Stomach (tissue), 9 donors: ENCODE measurements around the gene FAM177A1. TPM values are rescaled to one million over a fixed set of nuclear protein-coding genes. Genes with fewer than 3 reads are reported as not detected.
"Not testable (repeated sequence)": the region's sequence is repeated elsewhere in the genome, so short reads cannot be mapped to it uniquely, and the experiment has no call there.

Experiments
- DNase-seq, 2 donors: peaks; one replicate each; pipeline versions ENCODE4 v3.0.0 to v3.0.0-alpha.2; 2013 to 2019
- H3K27ac ChIP-seq, 5 donors: fragments of 200-600 bp in 4 of 5; sonication (generic) in 4 of 5; one replicate each; pipeline ENCODE4 v1.5.1; 2013 to 2019; ENCODE audit warnings: mild to moderate bottlenecking in 1 of 5, moderate library complexity in 1 of 5
- H3K27me3 ChIP-seq, 3 donors: fragments of 200-600 bp; sonication (generic); one replicate each; pipeline ENCODE4 v1.5.1; 2017 to 2019; ENCODE audit warnings: mixed run types in 1 of 3
- H3K36me3 ChIP-seq, 4 donors: fragments of 200-600 bp; sonication (generic); 1 replicate in 3 of 4; 2 replicates in 1 of 4; pipeline ENCODE4 v1.5.1; 2016 to 2019
- H3K4me1 ChIP-seq, 4 donors: fragments of 200-600 bp; sonication (generic); one replicate each; pipeline ENCODE4 v1.5.1; 2016 to 2019
- H3K4me3 ChIP-seq, 4 donors: fragments of 200-600 bp; sonication (generic) in 3 of 4; one replicate each; pipeline ENCODE4 v1.5.1; 2016 to 2019; ENCODE audit warnings: mild to moderate bottlenecking in 1 of 4
- H3K9me3 ChIP-seq, 4 donors: fragments of 200-600 bp; sonication (generic); one replicate each; pipeline ENCODE4 v1.5.1; 2016 to 2019
- CTCF ChIP-seq, 7 experiments: fragments of 450-650 bp in 4 of 7; fragments of 200-600 bp in 3 of 7; sonication (generic) in 3 of 7; IDR thresholded peaks; one replicate each; pipeline ENCODE4 v1.5.1; 2016 to 2019; ENCODE audit warnings: antibody characterized with exemption in 7 of 7, control low read depth in 2 of 7, mild to moderate bottlenecking in 1 of 7
- EP300 ChIP-seq: sonication (generic); formaldehyde crosslinking; IDR thresholded peaks from one replicate; pipeline ENCODE4 v1.6.1; 2017; ENCODE audit warnings: antibody characterized with exemption
- POLR2A ChIP-seq, 4 donors: fragments of 450-650 bp; IDR thresholded peaks; one replicate each; pipeline ENCODE4 v1.6.1; 2016; ENCODE audit warnings: antibody characterized with exemption in 4 of 4, control low read depth in 2 of 4, mild to moderate bottlenecking in 1 of 4, moderate library complexity in 1 of 4
- POLR2AphosphoS5 ChIP-seq, 3 donors: sonication (generic); formaldehyde crosslinking; IDR thresholded peaks; one replicate each; pipeline ENCODE4 v1.6.1; 2016; ENCODE audit warnings: antibody characterized with exemption in 3 of 3
- WGBS, 5 donors: extraction: QIAGEN DNeasy Blood & Tissue Kit in 3 of 5; methylation state at CpG; one replicate each; pipeline versions ENCODE4 v1.1.5 to v1.1.7; 2013 to 2018; 5-methylcytosine and 5-hydroxymethylcytosine counted together
- intact Hi-C: fragments of 100-400 bp; cut with DNase I; formaldehyde crosslinking; loops from one replicate; pipeline ENCODE4 v1.15.1; 2023; ENCODE audit warnings: low total_unique reads
- polyA plus RNA-seq, 3 donors: library from polyadenylated mRNA; stranded (reverse); fragments of 200-250 nt; gene quantifications; one replicate each; pipeline ENCODE4 v1.2.3, GENCODE V29; 2013
- total RNA-seq, 5 donors: library from RNA; depleted of rRNA; stranded (reverse); fragments of >200 nt; gene quantifications; one replicate each; pipeline versions ENCODE4 v1.1.0 to v1.2.3, GENCODE V29; 2014 to 2016
- donor health status: healthy with polysubstance abuse.
- donor health status: Bipolar disorder and iron deficiency.
- donor health status: healthy.

FAM177A1 gene
- total and polyA plus RNA-seq, 8 donors: 13.8 to 300 (median 47.5) TPM

DNA sequence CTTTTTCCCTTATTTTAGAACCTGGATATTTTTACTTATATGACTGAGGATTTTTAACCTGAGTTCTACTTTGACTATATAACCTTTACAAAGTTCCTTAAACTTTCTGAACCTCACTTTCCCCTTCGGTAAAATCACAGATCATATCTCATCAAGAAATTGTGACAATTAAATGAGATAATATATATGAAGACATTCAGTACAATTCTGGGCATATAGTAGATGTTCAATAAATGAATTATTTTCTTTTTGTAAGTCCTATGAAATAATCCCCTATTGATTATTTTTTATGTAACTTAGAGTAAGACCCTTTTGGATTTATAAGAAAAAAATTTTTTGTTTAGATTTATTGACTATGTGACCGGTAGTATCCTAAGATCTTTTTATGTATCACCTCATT is 17.6 kb upstream of the FAM177A1 start:
- Histone ChIP-seq H3K9me3 (peaks cover 0 to 6% (median 0%) of the 10 kb centered on the region in 4 donors), H3K27me3 (no peaks in the 10 kb centered on the region), H3K27ac (no peak overlapping the region), H3K4me3 (no peak overlapping the region), H3K36me3 (peaks cover 35 to 100% (median 98%) of the 10 kb centered on the region in 4 donors), H3K4me1 (no peaks in the 10 kb centered on the region)
- 91 to 96% (median 93%) methylated on average over 2 of the region's 2 CpGs for WGBS, 5 donors
- intact Hi-C loops: no loop called here
- TF ChIP-seq POLR2AphosphoS5 (IDR thresholded peaks at IDR 0.05): no peak
- no peak for TF ChIP-seq EP300
- no peak for TF ChIP-seq POLR2A (IDR thresholded peaks at IDR 0.05)
- no peak for TF ChIP-seq CTCF (IDR thresholded peaks at IDR 0.05)
- no peak for DNase-seq

GRCh38 chr14:35032562-35032961 is 13.5 kb upstream of the FAM177A1 start:
- DNase-seq: no peak
- no peaks in the 10 kb centered on the region for H3K4me1 ChIP-seq
- intact Hi-C loops: no loop called here
- H3K27ac ChIP-seq: no peak overlapping the region
- peaks cover 28 to 70% (median 67%) of the 10 kb centered on the region in 4 donors for H3K36me3 ChIP-seq
- peaks cover 0 to 19% (median 13%) of the 10 kb centered on the region in 4 donors for H3K9me3 ChIP-seq
- no peak overlapping the region for H3K4me3 ChIP-seq
- TF ChIP-seq POLR2AphosphoS5 (IDR thresholded peaks at IDR 0.05) (no peak), CTCF (IDR thresholded peaks at IDR 0.05) (no peak), EP300 (no peak), POLR2A (IDR thresholded peaks at IDR 0.05) (no peak)
- WGBS, 5 donors: 96 to 100% (median 100%) methylated on average over 2 of the region's 2 CpGs
- no peaks in the 10 kb centered on the region for H3K27me3 ChIP-seq

GRCh38 chr14:35034440-35034833 is 11.6 kb upstream of the FAM177A1 start:
- Histone ChIP-seq H3K27me3 (no peaks in the 10 kb centered on the region), H3K4me3 (no peak overlapping the region), H3K27ac (no peak overlapping the region), H3K9me3 (peaks cover 0 to 19% (median 13%) of the 10 kb centered on the region in 4 donors), H3K4me1 (no peaks in the 10 kb centered on the region), H3K36me3 (peaks cover 22 to 52% (median 48%) of the 10 kb centered on the region in 4 donors)
- TF ChIP-seq POLR2A (IDR thresholded peaks at IDR 0.05): no peak
- intact Hi-C loops: no loop called here
- DNase-seq: no peak
- WGBS, 5 donors: 90 to 99% (median 97%) methylated on average over 5 of the region's 5 CpGs

DNA sequence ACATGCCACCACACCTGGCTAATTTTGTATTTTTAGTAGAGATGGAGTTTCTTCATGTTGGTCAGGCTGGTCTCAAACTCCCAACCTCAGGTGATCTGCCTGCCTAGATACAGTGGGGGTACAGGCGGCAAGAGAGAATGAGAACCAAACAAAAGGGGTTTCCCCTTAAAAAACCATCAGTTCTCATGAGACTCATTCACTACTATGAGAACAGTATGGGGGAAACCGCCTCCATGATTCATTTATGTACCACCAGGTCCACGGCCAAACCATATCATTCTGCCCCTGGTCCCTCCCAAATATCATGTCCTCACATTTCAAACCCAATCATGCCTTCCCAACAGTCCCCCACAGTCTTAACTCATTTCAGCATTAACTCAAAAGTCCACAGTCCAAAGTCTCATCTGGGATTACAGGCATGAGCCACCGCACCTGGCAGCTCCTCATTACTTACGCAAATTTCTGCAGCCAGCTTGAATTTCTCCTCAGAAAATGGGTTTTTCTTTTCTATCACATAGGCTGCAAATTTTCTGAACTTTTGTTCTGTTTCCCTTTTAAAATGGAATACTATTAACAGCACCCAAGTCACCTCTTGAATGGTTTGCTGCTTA is 11.0 kb upstream of the FAM177A1 start:
- H3K27me3 ChIP-seq, DNase-seq, H3K4me1 ChIP-seq, H3K4me3 ChIP-seq, intact Hi-C loops, H3K27ac ChIP-seq: not testable (repeated sequence)
- WGBS, 5 donors: 87 to 97% (median 92%) methylated on average over 5 of the region's 5 CpGs
- Histone ChIP-seq H3K9me3 (peaks cover 0 to 19% (median 13%) of the 10 kb centered on the region in 4 donors), H3K36me3 (peaks cover 16 to 45% (median 42%) of the 10 kb centered on the region in 4 donors)

GRCh38 chr14:35038312-35038711 is 7.8 kb upstream of the FAM177A1 start:
- H3K4me1 ChIP-seq, intact Hi-C loops, DNase-seq, H3K27me3 ChIP-seq, H3K27ac ChIP-seq, H3K4me3 ChIP-seq: not testable (repeated sequence)
- Histone ChIP-seq H3K36me3 (peaks cover 5 to 15% (median 9%) of the 10 kb centered on the region in 4 donors), H3K9me3 (peaks cover 0 to 15% (median 13%) of the 10 kb centered on the region in 4 donors)
- 82 to 100% (median 95%) methylated on average over 1 to 11 of the region's 17 CpGs for WGBS, 5 donors

DNA sequence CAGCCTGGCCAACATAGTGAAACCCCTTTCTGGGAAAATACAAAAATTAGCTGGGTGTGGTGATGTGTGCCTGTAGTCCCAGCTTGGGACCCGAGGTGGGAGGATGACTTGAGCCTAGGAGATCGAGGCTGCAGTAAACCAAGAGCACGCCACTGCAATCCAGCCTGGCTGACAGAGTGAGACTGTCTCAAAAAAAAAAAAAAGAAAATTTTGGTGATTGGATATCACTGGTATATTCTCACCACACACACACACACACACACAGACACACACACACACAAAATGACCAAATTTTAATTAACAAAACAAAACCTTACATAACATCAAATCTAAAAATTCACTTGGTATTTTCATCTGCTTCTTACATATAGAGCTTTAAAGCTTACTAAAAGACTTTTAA is 3.4 kb upstream of the FAM177A1 start:
- DNase-seq: no peak
- Histone ChIP-seq H3K4me1 (peaks cover 4 to 16% (median 12%) of the 10 kb centered on the region in 4 donors), H3K27ac (no peak overlapping the region), H3K36me3 (no peaks in the 10 kb centered on the region), H3K27me3 (no peaks in the 10 kb centered on the region), H3K9me3 (no peaks in the 10 kb centered on the region), H3K4me3 (no peak overlapping the region)
- TF ChIP-seq POLR2AphosphoS5 (IDR thresholded peaks at IDR 0.05) (no peak), CTCF (IDR thresholded peaks at IDR 0.05) (no peak), POLR2A (IDR thresholded peaks at IDR 0.05) (no peak), EP300 (no peak)
- intact Hi-C loops: no loop called here
- WGBS, 5 donors: 86 to 98% (median 93%) methylated on average over 3 of the region's 3 CpGs
